ENCODE data around the gene TRPM2.
"Not testable (repeated sequence)": the region's sequence is repeated elsewhere in the genome, so short reads cannot be mapped to it uniquely, and the experiment has no call there.

The TRPM2 gene

DNA sequence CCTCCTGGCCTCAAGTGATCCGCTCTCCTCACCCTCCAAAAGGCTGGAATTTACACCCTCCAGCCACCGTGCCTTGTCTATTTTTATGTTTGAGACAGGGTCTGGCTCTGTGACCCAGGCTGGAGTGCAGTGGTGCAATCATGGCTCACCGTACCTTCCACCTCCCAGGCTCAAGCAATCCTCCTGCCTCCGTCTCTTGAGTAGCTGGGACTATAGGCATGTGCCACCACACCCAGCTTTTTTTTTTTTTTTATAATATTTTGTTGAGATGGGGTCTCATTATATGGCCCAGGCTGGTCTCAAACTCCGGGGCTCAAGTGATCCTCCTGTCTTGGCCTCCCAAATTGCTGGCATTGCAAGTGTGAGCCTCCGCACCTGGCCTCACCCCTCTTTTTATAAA is 38.8 kb downstream of the TRPM2 start:
- TF ChIP-seq, protein P1, sequence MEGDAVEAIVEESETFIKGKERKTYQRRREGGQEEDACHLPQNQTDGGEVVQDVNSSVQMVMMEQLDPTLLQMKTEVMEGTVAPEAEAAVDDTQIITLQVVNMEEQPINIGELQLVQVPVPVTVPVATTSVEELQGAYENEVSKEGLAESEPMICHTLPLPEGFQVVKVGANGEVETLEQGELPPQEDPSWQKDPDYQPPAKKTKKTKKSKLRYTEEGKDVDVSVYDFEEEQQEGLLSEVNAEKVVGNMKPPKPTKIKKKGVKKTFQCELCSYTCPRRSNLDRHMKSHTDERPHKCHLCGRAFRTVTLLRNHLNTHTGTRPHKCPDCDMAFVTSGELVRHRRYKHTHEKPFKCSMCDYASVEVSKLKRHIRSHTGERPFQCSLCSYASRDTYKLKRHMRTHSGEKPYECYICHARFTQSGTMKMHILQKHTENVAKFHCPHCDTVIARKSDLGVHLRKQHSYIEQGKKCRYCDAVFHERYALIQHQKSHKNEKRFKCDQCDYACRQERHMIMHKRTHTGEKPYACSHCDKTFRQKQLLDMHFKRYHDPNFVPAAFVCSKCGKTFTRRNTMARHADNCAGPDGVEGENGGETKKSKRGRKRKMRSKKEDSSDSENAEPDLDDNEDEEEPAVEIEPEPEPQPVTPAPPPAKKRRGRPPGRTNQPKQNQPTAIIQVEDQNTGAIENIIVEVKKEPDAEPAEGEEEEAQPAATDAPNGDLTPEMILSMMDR (IDR thresholded peaks at IDR 0.05; ENCODE audit: insufficient read depth, low read depth, low read length, missing control alignments): no peak
- no peak overlapping the region for H3K4me3 ChIP-seq (ENCODE audit: low read depth, low read length)
- DNase-seq (ENCODE audit: low read depth): no peak

DNA sequence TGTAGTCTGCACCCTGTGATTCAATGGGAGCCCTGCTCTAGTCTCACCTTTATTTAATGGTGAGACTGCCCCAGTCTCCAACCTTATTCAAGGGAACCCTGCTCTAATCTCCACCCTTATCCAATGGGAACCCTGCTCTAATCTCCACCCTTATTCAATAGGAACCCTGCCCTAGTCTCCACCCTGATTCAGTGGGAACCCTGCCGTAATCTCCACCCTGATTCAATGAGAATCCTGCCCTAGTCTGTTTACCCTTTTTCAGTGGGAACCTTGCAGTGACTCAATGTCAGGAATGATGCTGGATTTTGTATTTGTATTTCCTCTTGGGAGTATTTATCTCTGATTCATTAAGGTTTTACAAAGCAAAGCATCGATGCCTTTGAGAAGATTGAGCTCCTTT is 39.5 kb downstream of the TRPM2 start:
- no peak for DNase-seq (ENCODE audit: low read depth)
- TF ChIP-seq, protein P1 (IDR thresholded peaks at IDR 0.05; ENCODE audit: insufficient read depth, low read depth, low read length, missing control alignments): no peak
- H3K4me3 ChIP-seq (ENCODE audit: low read depth, low read length): no peak overlapping the region

DNA sequence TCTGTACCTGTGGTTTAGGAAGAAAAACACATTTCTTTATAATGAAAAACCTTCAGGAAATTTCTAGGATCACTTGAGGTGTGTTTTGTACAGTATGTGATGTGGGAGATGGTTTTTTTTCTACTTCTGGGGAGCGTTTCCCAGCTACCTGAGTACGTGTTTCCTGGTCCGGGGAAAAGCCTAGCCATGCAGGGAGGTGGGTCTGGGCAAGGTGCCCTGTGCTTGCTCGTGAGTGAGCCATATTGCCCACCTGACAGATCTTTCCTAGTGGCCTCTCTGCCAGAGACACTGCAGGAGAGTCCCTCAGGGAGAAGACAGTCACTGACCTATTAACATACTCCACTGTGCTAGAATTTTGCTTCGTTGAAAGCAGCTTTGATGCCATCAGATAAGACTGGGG is 41.3 kb downstream of the TRPM2 start:
- DNase-seq (ENCODE audit: low read depth): no peak
- H3K4me3 ChIP-seq (ENCODE audit: low read depth, low read length): no peak overlapping the region
- TF ChIP-seq, protein P1 (IDR thresholded peaks at IDR 0.05; ENCODE audit: insufficient read depth, low read depth, low read length, missing control alignments): no peak

DNA sequence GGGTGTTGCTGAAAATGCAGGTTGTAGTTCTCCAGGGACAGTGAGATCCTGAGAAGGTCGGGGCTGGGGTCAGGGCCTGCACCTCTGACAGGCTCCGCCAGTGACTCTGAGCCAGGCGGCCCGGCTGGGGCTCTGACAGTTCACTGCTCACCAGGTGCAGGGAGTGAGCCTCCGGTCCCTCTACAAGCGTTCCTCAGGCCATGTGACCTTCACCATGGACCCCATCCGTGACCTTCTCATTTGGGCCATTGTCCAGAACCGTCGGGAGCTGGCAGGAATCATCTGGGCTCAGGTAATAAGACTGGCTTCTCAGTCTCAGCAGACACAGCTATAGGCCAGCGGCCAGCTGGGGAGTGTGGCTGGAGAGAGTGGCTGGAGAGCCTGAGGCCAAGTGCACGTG is 41.8 kb downstream of the TRPM2 start:
- TF ChIP-seq, protein P1 (IDR thresholded peaks at IDR 0.05; ENCODE audit: insufficient read depth, low read depth, low read length, missing control alignments): no peak
- no peak for DNase-seq (ENCODE audit: low read depth)
- H3K4me3 ChIP-seq (ENCODE audit: low read depth, low read length): no peak overlapping the region

DNA sequence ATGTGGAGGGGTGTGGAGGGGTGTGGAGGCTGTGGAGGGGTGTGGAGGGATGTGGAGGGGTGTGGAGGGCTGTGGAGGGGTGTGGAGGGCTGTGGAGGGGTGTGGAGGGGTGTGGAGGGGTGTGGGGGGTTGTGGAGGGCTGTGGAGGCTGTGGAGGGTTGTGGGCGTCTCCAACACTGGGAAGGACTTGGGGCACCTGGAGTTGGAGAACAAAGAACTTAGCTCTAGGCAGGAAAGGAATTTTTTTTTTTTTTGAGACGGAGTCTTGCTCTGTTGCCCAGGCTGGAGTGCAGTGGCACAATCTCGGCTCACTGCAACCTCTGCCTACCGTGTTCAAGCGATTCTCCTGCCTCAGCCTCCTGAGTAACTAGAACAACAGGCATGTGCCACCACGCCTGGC is 43.4 kb downstream of the TRPM2 start:
- not testable (repeated sequence) for H3K4me3 ChIP-seq (ENCODE audit: low read depth, low read length); DNase-seq (ENCODE audit: low read depth)

DNA sequence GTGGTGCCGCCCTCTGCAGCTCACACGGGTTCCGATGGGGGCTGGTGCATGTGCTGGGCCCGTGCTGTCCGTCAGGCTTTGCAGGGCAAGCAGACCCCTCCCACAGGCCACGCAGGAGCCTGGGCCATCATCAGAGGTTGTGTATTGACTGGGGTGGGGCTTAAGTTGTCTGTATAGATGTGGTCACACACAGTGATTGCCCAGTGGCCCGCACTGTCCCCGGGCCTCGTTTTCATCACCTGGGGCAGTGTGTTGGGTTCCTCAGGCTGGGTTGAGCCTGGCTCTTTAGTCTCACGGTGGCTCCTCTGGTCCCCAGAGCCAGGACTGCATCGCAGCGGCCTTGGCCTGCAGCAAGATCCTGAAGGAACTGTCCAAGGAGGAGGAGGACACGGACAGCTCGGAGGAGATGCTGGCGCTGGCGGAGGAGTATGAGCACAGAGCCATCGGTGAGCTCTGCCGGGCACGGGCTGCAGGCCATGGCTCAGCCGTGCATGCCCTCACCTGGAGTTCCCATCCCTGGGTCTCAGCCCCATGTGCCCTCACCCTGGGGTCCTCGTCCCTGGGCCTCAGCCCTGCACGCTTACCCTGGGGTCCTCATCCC is 44.1 kb downstream of the TRPM2 start:
- TF ChIP-seq, protein P1 (IDR thresholded peaks at IDR 0.05; ENCODE audit: insufficient read depth, low read depth, low read length, missing control alignments): no peak
- no peak for DNase-seq (ENCODE audit: low read depth)
- H3K4me3 ChIP-seq (ENCODE audit: low read depth, low read length): no peak overlapping the region

DNA sequence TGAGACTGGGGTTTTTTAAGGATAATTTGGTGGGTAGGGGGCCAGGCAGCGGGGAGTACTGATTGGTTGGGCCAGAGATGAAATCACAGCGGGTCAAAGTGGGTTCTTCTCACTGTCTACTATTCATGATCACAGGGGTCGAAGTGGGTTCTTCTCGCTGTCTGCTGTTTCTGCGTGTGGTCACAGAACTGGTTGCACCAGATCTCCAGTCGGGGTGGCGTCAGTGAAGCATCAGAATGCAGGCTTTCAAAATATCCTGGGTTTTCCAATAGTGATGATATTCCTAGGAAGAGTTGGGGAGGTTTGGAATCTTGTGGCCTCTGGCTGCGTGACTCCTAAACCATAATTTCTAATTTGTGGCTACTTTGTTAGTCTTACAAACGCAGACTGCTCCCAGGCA is 45.1 kb downstream of the TRPM2 start:
- TF ChIP-seq, protein P1 (IDR thresholded peaks at IDR 0.05; ENCODE audit: insufficient read depth, low read depth, low read length, missing control alignments): no peak
- DNase-seq (ENCODE audit: low read depth): no peak
- no peak overlapping the region for H3K4me3 ChIP-seq (ENCODE audit: low read depth, low read length)

Data from GM12865 (cell line).